Endodermal cell (in vitro differentiated cells): Measurements from ENCODE around the gene SYT17. TPM values are rescaled to one million over a fixed set of nuclear protein-coding genes. Genes with fewer than 3 reads are reported as not detected.
"Not testable (repeated sequence)": the region's sequence is repeated elsewhere in the genome, so short reads cannot be mapped to it uniquely, and the experiment has no call there.

Experiments used
- DNase-seq: peaks from one replicate; pipeline ENCODE4 v3.0.0-alpha.2; 2017
- H3K27ac ChIP-seq: 2 replicates; pipeline ENCODE4 v1.5.1; 2013; ENCODE audit warnings: mild to moderate bottlenecking, low read depth, low read length, moderate library complexity
- H3K27me3 ChIP-seq: 2 replicates; pipeline ENCODE4 v1.6.1; 2013; ENCODE audit warnings: mild to moderate bottlenecking, low read length, moderate library complexity; ENCODE audit not compliant: insufficient read depth, control insufficient read depth, poor library complexity, severe bottlenecking
- H3K36me3 ChIP-seq: 2 replicates; pipeline ENCODE4 v1.7.0; 2013; ENCODE audit warnings: mild to moderate bottlenecking, low read length, moderate library complexity; ENCODE audit not compliant: control insufficient read depth, insufficient read depth
- H3K4me1 ChIP-seq: one replicate; pipeline ENCODE4 v1.7.0; 2013; ENCODE audit warnings: low read length; ENCODE audit not compliant: control insufficient read depth, insufficient read depth
- H3K4me3 ChIP-seq: 2 replicates; pipeline ENCODE4 v1.5.1; 2013; ENCODE audit warnings: mild to moderate bottlenecking, low read length, moderate library complexity
- H3K9ac ChIP-seq: 2 replicates; pipeline ENCODE4 v1.6.1; 2013; ENCODE audit warnings: mild to moderate bottlenecking, low read length, moderate library complexity; ENCODE audit not compliant: poor library complexity, severe bottlenecking; ENCODE audit errors: extremely low read depth
- H3K9me3 ChIP-seq: 2 replicates; pipeline ENCODE4 v1.6.1; 2013; ENCODE audit warnings: mild to moderate bottlenecking, low read length, moderate library complexity; ENCODE audit not compliant: control insufficient read depth
- H3K27ac Mint-ChIP-seq: 2 replicates; pipeline ENCODE4 v1.8.0; 2020; ENCODE audit warnings: mixed read lengths
- H3K27me3 Mint-ChIP-seq: 2 replicates; pipeline ENCODE4 v1.8.0; 2021; ENCODE audit warnings: mild to moderate bottlenecking, mixed read lengths; ENCODE audit not compliant: insufficient read depth
- H3K36me3 Mint-ChIP-seq: 2 replicates; pipeline ENCODE4 v1.8.0; 2020; ENCODE audit warnings: low read depth, mixed read lengths
- H3K4me1 Mint-ChIP-seq: 2 replicates; pipeline ENCODE4 v1.8.0; 2020; ENCODE audit warnings: mixed read lengths
- H3K4me3 Mint-ChIP-seq: 2 replicates; pipeline ENCODE4 v1.8.0; 2020; ENCODE audit warnings: mild to moderate bottlenecking, moderate library complexity, mixed read lengths
- H3K9me3 Mint-ChIP-seq: 2 replicates; pipeline ENCODE4 v1.8.0; 2020; ENCODE audit warnings: mild to moderate bottlenecking, mixed read lengths
- CTCF ChIP-seq: fragments of 200-600 bp; sonication (generic); conservative IDR thresholded peaks from 2 replicates; pipeline ENCODE4 v1.5.0; 2021; ENCODE audit warnings: antibody characterized with exemption, mild to moderate bottlenecking
- WGBS, 2 experiments: methylation state at CpG; one replicate each; pipeline versions ENCODE4 v1.1.5 to v1.1.7; 2013; ENCODE audit warnings: missing lambda C conversion rate in 2 of 2, mixed read lengths in 1 of 2; ENCODE audit not compliant: insufficient coverage in 1 of 2, insufficient read length in 1 of 2; 5-methylcytosine and 5-hydroxymethylcytosine counted together
- total RNA-seq, 2 donors: library from RNA; stranded (reverse); fragmentation: NEBNext Ultra II Directional in 1 of 2; extraction: Animal tissue kit (Norgen Biotek cat#: 25700) in 1 of 2; gene quantifications; 2 replicates in 1 of 2; 3 replicates in 1 of 2; pipeline ENCODE4 v1.2.1, GENCODE V29; 2021

The SYT17 gene
- total RNA-seq, 2 donors from 2014 or later = 11.2 to 11.5 TPM

- 84 to 96% methylated on average over 6 of the region's 6 CpGs for WGBS, 2 experiments
- no peak overlapping the region for H3K27ac Mint-ChIP-seq
Measured at GRCh38 chr16:19186408-19186807, 18.4 kb downstream of the SYT17 start.

GRCh38 chr16:19187961-19188360 lies 19.9 kb downstream of the SYT17 start:
- 94 to 97% methylated on average over 2 to 3 of the region's 3 CpGs for WGBS, 2 experiments
- peaks cover 51% of the 10 kb centered on the region for H3K36me3 ChIP-seq
- H3K4me3 Mint-ChIP-seq, H3K27ac Mint-ChIP-seq, H3K27ac ChIP-seq, H3K4me1 ChIP-seq, H3K27me3 Mint-ChIP-seq, H3K27me3 ChIP-seq, H3K9me3 ChIP-seq, H3K9ac ChIP-seq, DNase-seq, H3K4me3 ChIP-seq, H3K4me1 Mint-ChIP-seq: not testable (repeated sequence)
- H3K9me3 Mint-ChIP-seq = peaks cover 14% of the 10 kb centered on the region
- peaks cover 28% of the 10 kb centered on the region for H3K36me3 Mint-ChIP-seq

More at GRCh38 chr16:19186408-19186807, 18.4 kb downstream of the SYT17 start:
- Mint-ChIP-seq H3K9me3 (peaks cover 14% of the 10 kb centered on the region), H3K4me3 (no peak overlapping the region), H3K4me1 (no peaks in the 10 kb centered on the region), H3K36me3 (peaks cover 27% of the 10 kb centered on the region), H3K27me3 (no peaks in the 10 kb centered on the region)
- Histone ChIP-seq H3K27me3 (no peaks in the 10 kb centered on the region), H3K9ac (no peak overlapping the region), H3K4me3 (no peak overlapping the region), H3K36me3 (peaks cover 62% of the 10 kb centered on the region), H3K9me3 (peaks cover 8% of the 10 kb centered on the region), H3K27ac (no peak overlapping the region), H3K4me1 (no peaks in the 10 kb centered on the region)
- TF ChIP-seq CTCF = no peak
- DNase-seq = no peak

GRCh38 chr16:19188406-19188805 lies 20.4 kb downstream of the SYT17 start:
- peaks cover 14% of the 10 kb centered on the region for H3K9me3 Mint-ChIP-seq
- H3K36me3 Mint-ChIP-seq = peaks cover 27% of the 10 kb centered on the region
- no peak for DNase-seq
- no peak for TF ChIP-seq CTCF
- H3K4me3 ChIP-seq = no peak overlapping the region
- no peak overlapping the region for H3K9ac ChIP-seq
- H3K9me3 ChIP-seq = peaks cover 8% of the 10 kb centered on the region
- 87 to 100% methylated on average over 2 to 4 of the region's 5 CpGs for WGBS, 2 experiments
- no peaks in the 10 kb centered on the region for H3K4me1 ChIP-seq
- no peaks in the 10 kb centered on the region for H3K27me3 Mint-ChIP-seq
- no peak overlapping the region for H3K27ac Mint-ChIP-seq
- no peaks in the 10 kb centered on the region for H3K27me3 ChIP-seq
- no peak overlapping the region for H3K27ac ChIP-seq
- peaks cover 47% of the 10 kb centered on the region for H3K36me3 ChIP-seq
- no peak overlapping the region for H3K4me3 Mint-ChIP-seq
- no peaks in the 10 kb centered on the region for H3K4me1 Mint-ChIP-seq

- Mint-ChIP-seq H3K27me3 (no peaks in the 10 kb centered on the region), H3K4me3 (no peak overlapping the region), H3K9me3 (peaks cover 10% of the 10 kb centered on the region), H3K36me3 (peaks cover 26% of the 10 kb centered on the region), H3K4me1 (no peaks in the 10 kb centered on the region), H3K27ac (no peak overlapping the region)
- no peak for TF ChIP-seq CTCF
- no peak for DNase-seq
- WGBS, 2 experiments = 83 to 94% methylated on average over 1 to 4 of the region's 4 CpGs
- no peak overlapping the region for H3K4me3 ChIP-seq
- no peaks in the 10 kb centered on the region for H3K27me3 ChIP-seq
- H3K9ac ChIP-seq = no peak overlapping the region
- H3K9me3 ChIP-seq = peaks cover 6% of the 10 kb centered on the region
- H3K27ac ChIP-seq = no peak overlapping the region
- H3K4me1 ChIP-seq = no peaks in the 10 kb centered on the region
- H3K36me3 ChIP-seq = peaks cover 50% of the 10 kb centered on the region
Measured at GRCh38 chr16:19192865-19193264, 24.8 kb downstream of the SYT17 start.
